HCT116 (cell line): ENCODE measurements around the gene HEPH. TPM values are rescaled to one million over a fixed set of nuclear protein-coding genes. Genes with fewer than 3 reads are reported as not detected.

Experiments used
- ATAC-seq: fragments of 200-7000 bp; cut with Tn5 transposase; 2 replicates; pipeline ENCODE4 v1.9.1; 2020; ENCODE audit warnings: mild to moderate bottlenecking, moderate library complexity
- BruUV-seq: library from RNA; stranded (reverse); fragments of 400-500 nt; replicated peaks from 2 replicates; lab custom pipeline; 2021; lab: Mats Ljungman, UMichigan
- CTCF ChIA-PET: fragments of 300-600 bp; sonication (Branson Sonifier 250); formaldehyde crosslinking; loops from one replicate; lab custom pipeline; 2021; ENCODE audit warnings: antibody characterized with exemption; lab: Charles Lee
- POLR2A ChIA-PET: fragments of 300-600, 350-600 bp; sonication (Branson Sonifier 250); formaldehyde crosslinking; loops from one replicate; lab custom pipeline; 2021; ENCODE audit warnings: antibody characterized with exemption; lab: Charles Lee
- RAD21 ChIA-PET, 2 experiments: fragments of 300-600 bp; sonication (Branson Sonifier 250); formaldehyde crosslinking; loops; one replicate each; lab custom pipeline; 2023; ENCODE audit warnings: low total read pairs in 2 of 2; ENCODE audit not compliant: uncharacterized antibody in 2 of 2, unreplicated experiment in 2 of 2, low non-redundant PET in 1 of 2; lab: Charles Lee
- DNase-seq: peaks from one replicate; pipeline ENCODE4 v3.0.0-alpha.2; 2010; ENCODE audit warnings: low read depth, low spot score
- H2AFZ ChIP-seq: fragments of 200-600 bp; shearing (Covaris generic), sonication (generic); 2 replicates; pipeline ENCODE4 v1.6.1; 2017; ENCODE audit warnings: low read depth, mixed run types, mixed read lengths, antibody characterized with exemption, low read length; ENCODE audit not compliant: poor library complexity, severe bottlenecking
- H3K27ac ChIP-seq: 2 replicates; pipeline ENCODE4 v1.5.1; 2012; ENCODE audit warnings: low read depth, low read length
- H3K27me3 ChIP-seq: fragments of 200-600 bp; sonication (generic); 2 replicates; pipeline ENCODE4 v1.6.1; 2016; ENCODE audit warnings: mixed run types, low read length, mixed read lengths; ENCODE audit not compliant: insufficient read depth
- H3K36me3 ChIP-seq, 2 experiments: fragments of 200-500 bp in 1 of 2; fragments of 200-600 bp in 1 of 2; sonication (Bioruptor generic) in 1 of 2; sonication (generic) in 1 of 2; 2 replicates each; pipeline versions ENCODE4 v1.5.1 to v1.6.1; 2014 to 2016; ENCODE audit warnings: low read length in 2 of 2, inconsistent platforms in 1 of 2, mixed read lengths in 1 of 2, mixed run types in 1 of 2; ENCODE audit not compliant: insufficient read depth in 2 of 2, control insufficient read depth in 1 of 2
- H3K4me1 ChIP-seq, 2 experiments: fragments of 200-600 bp in 1 of 2; sonication (generic) in 1 of 2; 2 replicates each; pipeline versions ENCODE4 v1.5.1 to v1.6.1; 2012 to 2017; ENCODE audit warnings: low read length in 2 of 2, inconsistent platforms in 1 of 2, mild to moderate bottlenecking in 1 of 2, mixed read lengths in 1 of 2, mixed run types in 1 of 2, moderate library complexity in 1 of 2; ENCODE audit not compliant: insufficient read depth in 2 of 2, control insufficient read depth in 1 of 2
- H3K4me2 ChIP-seq: fragments of 200-600 bp; sonication (generic); 2 replicates; pipeline ENCODE4 v1.6.1; 2017; ENCODE audit warnings: mixed run types, low read length, mixed read lengths
- H3K4me3 ChIP-seq, 2 experiments: fragments of 200-600 bp in 1 of 2; sonication (generic) in 1 of 2; replicated peaks in 1 of 2; 2 replicates each; pipeline ENCODE4 v1.5.1; 2011 to 2016; ENCODE audit warnings: low read length in 2 of 2, control low read depth in 1 of 2, low read depth in 1 of 2, mild to moderate bottlenecking in 1 of 2, mixed read lengths in 1 of 2, mixed run types in 1 of 2
- H3K79me2 ChIP-seq: fragments of 200-600 bp; sonication (generic); 2 replicates; pipeline ENCODE4 v1.6.1; 2017; ENCODE audit warnings: mild to moderate bottlenecking, mixed run types, low read length, moderate library complexity, mixed read lengths; ENCODE audit not compliant: insufficient read depth
- H3K9ac ChIP-seq: fragments of 200-600 bp; sonication (generic); 2 replicates; pipeline ENCODE4 v1.6.1; 2016; ENCODE audit warnings: low read length, mixed read lengths
- H3K9me2 ChIP-seq: fragments of 200-600 bp; sonication (generic), shearing (Covaris generic); 2 replicates; pipeline ENCODE4 v1.6.1; 2017; ENCODE audit warnings: mixed run types, mild to moderate bottlenecking, moderate library complexity; ENCODE audit not compliant: insufficient read depth
- H3K9me3 ChIP-seq, 2 experiments: fragments of 200-500 bp in 1 of 2; fragments of 200-600 bp in 1 of 2; sonication (Bioruptor generic) in 1 of 2; sonication (generic) in 1 of 2; 2 replicates each; pipeline ENCODE4 v1.6.1; 2014 to 2017; ENCODE audit warnings: low read length in 2 of 2, mixed read lengths in 2 of 2, inconsistent platforms in 1 of 2, low read depth in 1 of 2, mild to moderate bottlenecking in 1 of 2, mixed run types in 1 of 2, moderate library complexity in 1 of 2; ENCODE audit not compliant: control insufficient read depth in 1 of 2, insufficient read depth in 1 of 2
- H4K20me1 ChIP-seq: fragments of 200-600 bp; sonication (generic), shearing (Covaris generic); 2 replicates; pipeline ENCODE4 v1.6.1; 2017; ENCODE audit warnings: mixed run types, mild to moderate bottlenecking, moderate library complexity; ENCODE audit not compliant: insufficient read depth
- ATF3 ChIP-seq: IDR thresholded peaks from 2 replicates; pipeline ENCODE4 v1.6.1; 2012
- CEBPB ChIP-seq: IDR thresholded peaks from 2 replicates; pipeline ENCODE4 v1.6.1; 2012; ENCODE audit warnings: low read depth
- CTCF ChIP-seq, 3 experiments: fragments of 200-600 bp in 1 of 3; sonication (generic) in 1 of 3; IDR thresholded peaks in 2 of 3; conservative IDR thresholded peaks in 1 of 3; 2 replicates each; pipeline ENCODE4 v1.5.1; 2012 to 2017; ENCODE audit warnings: low read depth in 2 of 3, low read length in 2 of 3, antibody characterized with exemption in 1 of 3, borderline replicate concordance in 1 of 3, control low read depth in 1 of 3, mild to moderate bottlenecking in 1 of 3, mixed read lengths in 1 of 3, mixed run types in 1 of 3, moderate library complexity in 1 of 3; ENCODE audit not compliant: insufficient read depth in 1 of 3
- ELF1 ChIP-seq: IDR thresholded peaks from 2 replicates; pipeline ENCODE4 v1.6.1; 2012; ENCODE audit warnings: low read depth, borderline replicate concordance
- EZH2 ChIP-seq: fragments of 200-600 bp; sonication (generic); IDR thresholded peaks from 2 replicates; pipeline ENCODE4 v1.6.1; 2017; ENCODE audit warnings: antibody characterized with exemption, mixed run types
- EZH2phosphoT487 ChIP-seq: fragments of 200-600 bp; IDR thresholded peaks from 2 replicates; pipeline ENCODE4 v1.6.1; 2018; ENCODE audit warnings: antibody characterized with exemption, borderline replicate concordance
- FOSL1 ChIP-seq: IDR thresholded peaks from 2 replicates; pipeline ENCODE4 v1.6.1; 2012; ENCODE audit warnings: low read depth
- JUND ChIP-seq: IDR thresholded peaks from 2 replicates; pipeline ENCODE4 v1.6.1; 2012
- POLR2AphosphoS5 ChIP-seq: IDR thresholded peaks from 2 replicates; pipeline ENCODE4 v1.6.1; 2011; ENCODE audit warnings: mild to moderate bottlenecking, low read depth, low read length, moderate library complexity
- RAD21 ChIP-seq: IDR thresholded peaks from 2 replicates; pipeline ENCODE4 v1.6.1; 2012; ENCODE audit warnings: low read depth, mild to moderate bottlenecking
- SP1 ChIP-seq: IDR thresholded peaks from 2 replicates; pipeline ENCODE4 v1.6.1; 2012; ENCODE audit warnings: low read depth
- TCF7L2 ChIP-seq: IDR thresholded peaks from 2 replicates; pipeline ENCODE4 v1.7.0; 2011; ENCODE audit warnings: borderline replicate concordance, inconsistent platforms; ENCODE audit not compliant: insufficient read depth, insufficient read length; ENCODE audit errors: extremely low read depth
- YY1 ChIP-seq: IDR thresholded peaks from 2 replicates; pipeline ENCODE4 v1.6.1; 2011; ENCODE audit warnings: low read length, low read depth, moderate library complexity, mild to moderate bottlenecking; ENCODE audit not compliant: insufficient replicate concordance; ENCODE audit errors: extremely low read depth
- ZBTB33 ChIP-seq: IDR thresholded peaks from 2 replicates; pipeline ENCODE4 v1.6.1; 2011; ENCODE audit warnings: mild to moderate bottlenecking, low read length, moderate library complexity; ENCODE audit not compliant: insufficient replicate concordance; ENCODE audit errors: extremely low read depth
- ZFX ChIP-seq: fragments of 450-650 bp; IDR thresholded peaks from 2 replicates; pipeline ENCODE4 v1.6.1; 2017
- intact Hi-C: fragments of 100-400 bp; cut with micrococcal nuclease; formaldehyde crosslinking; loops from 2 replicates; pipeline ENCODE4 v1.10.0; 2022
- total RNA-seq: library from RNA; stranded (reverse); gene quantifications from one replicate; pipeline ENCODE4 v1.2.1, GENCODE V29; 2021; ENCODE audit not compliant: unreplicated experiment
- TF ChIP-seq, protein P1 (sequence below): IDR thresholded peaks from 2 replicates; pipeline ENCODE4 v1.6.1; 2012; ENCODE audit warnings: low read depth

The HEPH gene
- total RNA-seq, 1 experiment from 2014 or later = 0.44 TPM

DNA sequence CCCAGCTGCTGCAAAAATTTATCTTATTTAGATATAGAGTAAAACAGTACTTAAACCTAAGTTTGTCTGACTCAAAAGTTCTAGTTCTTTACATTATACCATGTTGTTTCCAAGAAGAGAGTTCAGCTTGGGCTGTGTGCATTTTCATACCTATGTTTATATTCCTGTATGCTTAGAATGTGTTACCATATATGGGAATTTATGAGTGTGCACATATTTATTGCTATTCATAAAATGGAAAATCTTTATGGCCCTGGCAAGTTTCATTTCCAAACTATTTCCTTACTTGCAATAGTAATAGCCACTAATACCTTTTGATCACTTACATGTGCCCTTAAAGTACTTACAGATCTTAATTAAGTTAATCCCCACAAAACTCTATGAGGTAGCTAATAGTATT lies 2.6 kb downstream of the HEPH start:
- no peaks in the 10 kb centered on the region for H3K9me3 ChIP-seq
- no peak overlapping the region for H3K4me3 ChIP-seq
- no peaks in the 10 kb centered on the region for H4K20me1 ChIP-seq
- H3K79me2 ChIP-seq = no peaks in the 10 kb centered on the region
- no peak overlapping the region for H3K9ac ChIP-seq
- no peaks in the 10 kb centered on the region for H3K27me3 ChIP-seq
- CTCF ChIA-PET = no interaction called here
- H3K4me2 ChIP-seq = no peak overlapping the region
- ATAC-seq (no peak), DNase-seq (no peak)
- H3K9me2 ChIP-seq = no peaks in the 10 kb centered on the region
- no peaks in the 10 kb centered on the region for H3K36me3 ChIP-seq
- intact Hi-C loops = no loop called here
- BruUV-seq = no TSS peak
- H3K27ac ChIP-seq = no peak overlapping the region
- H3K4me1 ChIP-seq = no peaks in the 10 kb centered on the region
- RAD21 ChIA-PET = no interaction called here
- POLR2A ChIA-PET = no interaction called here
- H2AFZ ChIP-seq = no peak overlapping the region
- no peak for TF ChIP-seq SP1
- TF ChIP-seq POLR2AphosphoS5 = no peak
- TF ChIP-seq ATF3 = no peak
- TF ChIP-seq ZFX = no peak
- no peak for TF ChIP-seq TCF7L2
- TF ChIP-seq ELF1 = no peak
- no peak for TF ChIP-seq EZH2phosphoT487
- TF ChIP-seq CTCF (IDR thresholded peaks at IDR 0.05 in 2 of 3, conservative IDR thresholded peaks at IDR 0.05 in 1 of 3; ENCODE audit: borderline replicate concordance in 1 of 3, insufficient read depth in 1 of 3, low read depth in 2 of 3, low read length in 2 of 3) = no peak
- no peak for TF ChIP-seq EZH2
- TF ChIP-seq, protein P1, sequence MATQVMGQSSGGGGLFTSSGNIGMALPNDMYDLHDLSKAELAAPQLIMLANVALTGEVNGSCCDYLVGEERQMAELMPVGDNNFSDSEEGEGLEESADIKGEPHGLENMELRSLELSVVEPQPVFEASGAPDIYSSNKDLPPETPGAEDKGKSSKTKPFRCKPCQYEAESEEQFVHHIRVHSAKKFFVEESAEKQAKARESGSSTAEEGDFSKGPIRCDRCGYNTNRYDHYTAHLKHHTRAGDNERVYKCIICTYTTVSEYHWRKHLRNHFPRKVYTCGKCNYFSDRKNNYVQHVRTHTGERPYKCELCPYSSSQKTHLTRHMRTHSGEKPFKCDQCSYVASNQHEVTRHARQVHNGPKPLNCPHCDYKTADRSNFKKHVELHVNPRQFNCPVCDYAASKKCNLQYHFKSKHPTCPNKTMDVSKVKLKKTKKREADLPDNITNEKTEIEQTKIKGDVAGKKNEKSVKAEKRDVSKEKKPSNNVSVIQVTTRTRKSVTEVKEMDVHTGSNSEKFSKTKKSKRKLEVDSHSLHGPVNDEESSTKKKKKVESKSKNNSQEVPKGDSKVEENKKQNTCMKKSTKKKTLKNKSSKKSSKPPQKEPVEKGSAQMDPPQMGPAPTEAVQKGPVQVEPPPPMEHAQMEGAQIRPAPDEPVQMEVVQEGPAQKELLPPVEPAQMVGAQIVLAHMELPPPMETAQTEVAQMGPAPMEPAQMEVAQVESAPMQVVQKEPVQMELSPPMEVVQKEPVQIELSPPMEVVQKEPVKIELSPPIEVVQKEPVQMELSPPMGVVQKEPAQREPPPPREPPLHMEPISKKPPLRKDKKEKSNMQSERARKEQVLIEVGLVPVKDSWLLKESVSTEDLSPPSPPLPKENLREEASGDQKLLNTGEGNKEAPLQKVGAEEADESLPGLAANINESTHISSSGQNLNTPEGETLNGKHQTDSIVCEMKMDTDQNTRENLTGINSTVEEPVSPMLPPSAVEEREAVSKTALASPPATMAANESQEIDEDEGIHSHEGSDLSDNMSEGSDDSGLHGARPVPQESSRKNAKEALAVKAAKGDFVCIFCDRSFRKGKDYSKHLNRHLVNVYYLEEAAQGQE = no peak
- no peak for TF ChIP-seq JUND
- TF ChIP-seq RAD21 = no peak
- TF ChIP-seq ZBTB33 = no peak
- TF ChIP-seq FOSL1 = no peak
- TF ChIP-seq YY1 = no peak
- TF ChIP-seq CEBPB = no peak
- TF ChIP-seq, all 23 proteins: peak for 0
